Endometrial microvascular endothelial cells (primary cell): Measurements from ENCODE around the gene ROPN1B. TPM values are rescaled to one million over a fixed set of nuclear protein-coding genes. Genes with fewer than 3 reads are reported as not detected.
"Not testable (repeated sequence)": the region's sequence is repeated elsewhere in the genome, so short reads cannot be mapped to it uniquely, and the experiment has no call there.

ENCODE experiments used
- in situ Hi-C: cut with HindIII; loops from 2 replicates; pipeline ENCODE4 v1.10.0; 2017; ENCODE audit warnings: low sequenced_read_pairs, low pct_unique_long_range_greater_than_20kb; ENCODE audit errors: inconsistent ontology term
- total RNA-seq: library from RNA; depleted of rRNA; stranded (reverse); fragments of >200 nt; gene quantifications from one replicate; pipeline ENCODE4 v1.2.3, GENCODE V29; 2015; ENCODE audit errors: inconsistent ontology term

The ROPN1B gene
- total RNA-seq, result not detected

- in situ Hi-C loops, result not testable (repeated sequence)
These were observed at the start of gene ROPN1B for GRCh38 chr3:125968701-125969592. TSS of gene ROPN1B (plus strand) at chr3:125969178. CDS start at chr3:125972055, 2,877 bp downstream.

GRCh38 chr3:125920191-125920590 is 48.8 kb upstream of the ROPN1B start:
- in situ Hi-C loops, result not testable (repeated sequence)

- in situ Hi-C loops, result not testable (repeated sequence)
These were observed 48.2 kb upstream of the ROPN1B start for GRCh38 chr3:125920751-125921279.

GRCh38 chr3:125921712-125922111 is 47.3 kb upstream of the ROPN1B start:
- in situ Hi-C loops, result not testable (repeated sequence)

GRCh38 chr3:125923324-125924115 is 45.5 kb upstream of the ROPN1B start:
- in situ Hi-C loops, result not testable (repeated sequence)

- in situ Hi-C loops, result not testable (repeated sequence)
These were observed 44.7 kb upstream of the ROPN1B start for GRCh38 chr3:125924276-125924675.

GRCh38 chr3:125925727-125926126 is 43.3 kb upstream of the ROPN1B start:
- in situ Hi-C loops, result not testable (repeated sequence)

- in situ Hi-C loops, result not testable (repeated sequence)
These were observed 40.0 kb upstream of the ROPN1B start for GRCh38 chr3:125928771-125929545.

- in situ Hi-C loops, result not testable (repeated sequence)
These were observed 39.2 kb upstream of the ROPN1B start for GRCh38 chr3:125929765-125930164.

- in situ Hi-C loops, result not testable (repeated sequence)
These were observed 37.6 kb upstream of the ROPN1B start for GRCh38 chr3:125931355-125931880.

- in situ Hi-C loops, result not testable (repeated sequence)
These were observed 35.4 kb upstream of the ROPN1B start for GRCh38 chr3:125933397-125934173.

GRCh38 chr3:125935252-125935874 is 33.6 kb upstream of the ROPN1B start:
- in situ Hi-C loops, result not testable (repeated sequence)

GRCh38 chr3:125936210-125936815 is 32.7 kb upstream of the ROPN1B start:
- in situ Hi-C loops, result not testable (repeated sequence)

GRCh38 chr3:125936891-125937290 is 32.1 kb upstream of the ROPN1B start:
- in situ Hi-C loops, result not testable (repeated sequence)

GRCh38 chr3:125947806-125948205 is 21.2 kb upstream of the ROPN1B start:
- in situ Hi-C loops, result not testable (repeated sequence)

GRCh38 chr3:125948901-125949300 is 20.1 kb upstream of the ROPN1B start:
- in situ Hi-C loops, result not testable (repeated sequence)

GRCh38 chr3:125951176-125951575 is 17.8 kb upstream of the ROPN1B start:
- in situ Hi-C loops, result not testable (repeated sequence)
